ENCODE results near the gene PPFIA1. TPM values are rescaled to one million over a fixed set of nuclear protein-coding genes. Genes with fewer than 3 reads are reported as not detected.

The PPFIA1 gene
- total and polyA plus RNA-seq, 10 of the 15 experiments (the other 5 are each of a cell fraction or from before 2014, with no cell fraction given) = 5.2 to 26.2 (median 15.8) TPM

GRCh38 chr11:70352100-70352499 lies 81.6 kb downstream of the PPFIA1 start:
- WGBS (ENCODE audit: insufficient coverage, insufficient replicate concordance, low lambda C conversion rate, missing lambda C conversion rate) = 100% methylated on average over 1 of the region's 1 CpG
- POLR2A ChIA-PET = no interaction called here
- Histone ChIP-seq H3K4me3 (no peak overlapping the region), H2AFZ (ENCODE audit: control insufficient read depth, low read depth, low read length) (no peak overlapping the region), H4K20me1 (ENCODE audit: control insufficient read depth, insufficient read depth) (no peaks in the 10 kb centered on the region), H3K9ac (ENCODE audit: control insufficient read depth, insufficient read depth, low read length) (no peak overlapping the region), H3K36me3 (ENCODE audit: control insufficient read depth in 2 of 2, insufficient read depth in 2 of 2, low read length in 1 of 2) (peaks cover 8 to 32% of the 10 kb centered on the region in 2 experiments), H3K9me3 (replicated peaks; ENCODE audit: control insufficient read depth, insufficient read depth, low read length) (no peaks in the 10 kb centered on the region), H3K79me2 (ENCODE audit: control insufficient read depth, insufficient read depth, low read length) (no peaks in the 10 kb centered on the region), H3K27me3 (replicated peaks in 1 of 2; ENCODE audit: control insufficient read depth in 2 of 2, insufficient read depth in 2 of 2, low read length in 1 of 2) (no peaks in the 10 kb centered on the region), H3K4me1 (ENCODE audit: control insufficient read depth, insufficient read depth, low read length) (no peaks in the 10 kb centered on the region), H3K27ac (ENCODE audit: control insufficient read depth, insufficient read depth) (no peak overlapping the region), H3K4me2 (ENCODE audit: control insufficient read depth, insufficient read depth) (no peak overlapping the region)
- SMC1A ChIA-PET (ENCODE audit: uncharacterized antibody, unreplicated experiment) = no interaction called here
- in situ Hi-C loops (cut with MboI) = no loop called here
- ATAC-seq = no peak
- BruUV-seq (replicated peaks) = no TSS peak
- no peak for DNase-seq (ENCODE audit: low read depth, low spot score)
- RAD21 ChIA-PET (ENCODE audit: unreplicated experiment) = no interaction called here
- no peak for FAIRE-seq
- CTCF ChIA-PET = interaction anchor here (1.0 kb wide), 1 partner anchor 38 kb away, joined by 3 read pairs; no protein-coding TSS in a partner anchor
- TF ChIP-seq ATF7 (IDR thresholded peaks at IDR 0.05; ENCODE audit: low read depth) (no peak), RB1 (IDR thresholded peaks at IDR 0.05; ENCODE audit: borderline replicate concordance) (no peak), MYB (IDR thresholded peaks at IDR 0.05; ENCODE audit: borderline replicate concordance, low read depth, low read length) (no peak), BCLAF1 (IDR thresholded peaks at IDR 0.05) (no peak)
- intact Hi-C loops (cut with micrococcal nuclease; ENCODE audit: unreplicated experiment) = no loop called here

- Histone ChIP-seq H3K4me3 (no peak overlapping the region), H3K4me2 (ENCODE audit: control insufficient read depth, insufficient read depth) (no peak overlapping the region), H4K20me1 (ENCODE audit: control insufficient read depth, insufficient read depth) (no peaks in the 10 kb centered on the region), H3K9ac (ENCODE audit: control insufficient read depth, insufficient read depth, low read length) (no peak overlapping the region), H2AFZ (ENCODE audit: control insufficient read depth, low read depth, low read length) (no peak overlapping the region), H3K79me2 (ENCODE audit: control insufficient read depth, insufficient read depth, low read length) (no peaks in the 10 kb centered on the region), H3K4me1 (ENCODE audit: control insufficient read depth, insufficient read depth, low read length) (no peaks in the 10 kb centered on the region), H3K36me3 (ENCODE audit: control insufficient read depth in 2 of 2, insufficient read depth in 2 of 2, low read length in 1 of 2) (peaks cover 8 to 32% of the 10 kb centered on the region in 2 experiments), H3K27me3 (replicated peaks in 1 of 2; ENCODE audit: control insufficient read depth in 2 of 2, insufficient read depth in 2 of 2, low read length in 1 of 2) (no peaks in the 10 kb centered on the region), H3K9me3 (replicated peaks; ENCODE audit: control insufficient read depth, insufficient read depth, low read length) (no peaks in the 10 kb centered on the region), H3K27ac (ENCODE audit: control insufficient read depth, insufficient read depth) (no peak overlapping the region)
- in situ Hi-C loops (cut with MboI) (no loop called here), intact Hi-C loops (cut with micrococcal nuclease; ENCODE audit: unreplicated experiment) (no loop called here)
- ATAC-seq = no peak
- ChIA-PET POLR2A (no interaction called here), RAD21 (ENCODE audit: unreplicated experiment) (no interaction called here), CTCF (interaction anchor here (1.0 kb wide), 1 partner anchor 39 kb away, joined by 3 read pairs; no protein-coding TSS in a partner anchor), SMC1A (ENCODE audit: uncharacterized antibody, unreplicated experiment) (no interaction called here)
- BruUV-seq (replicated peaks) = no TSS peak
- FAIRE-seq = no peak
- TF ChIP-seq CHD4 (IDR thresholded peaks at IDR 0.05) (no peak), CREM (IDR thresholded peaks at IDR 0.05; ENCODE audit: low read depth) (no peak), ZBED1 (IDR thresholded peaks at IDR 0.05; ENCODE audit: borderline replicate concordance) (no peak), E2F4 (IDR thresholded peaks at IDR 0.05; ENCODE audit: low read depth, low read length) (no peak), ZNF622 (IDR thresholded peaks at IDR 0.05) (no peak), CBX3 (IDR thresholded peaks at IDR 0.05; ENCODE audit: borderline replicate concordance, low read depth) (no peak), RCOR1 (conservative IDR thresholded peaks at IDR 0.05; ENCODE audit: low read depth, low read length) (no peak)
- DNase-seq (ENCODE audit: low read depth, low spot score) = no peak
- WGBS (ENCODE audit: insufficient coverage, insufficient replicate concordance, low lambda C conversion rate, missing lambda C conversion rate) = 92% methylated on average over 6 of the region's 19 CpGs
Observed at GRCh38 chr11:70352601-70353000, 82.1 kb downstream of the PPFIA1 start.

Measured in GM12878 (cell line).